Hypothalamus (tissue), 51 donors: ENCODE data around the gene SNED1.

ENCODE experiments used
- DNase-seq, 51 donors: peaks; one replicate each; lab custom pipeline; 2025; lab: John Stamatoyannopoulos, UW

The SNED1 gene

GRCh38 chr2:241064008-241064801, 65.8 kb downstream of the SNED1 start:
- peak in 4 of 51 donors; percentile 9 to 27 (median 20) for DNase-seq

- DNase-seq = no peak
Observed at GRCh38 chr2:241064802-241065354, 66.5 kb downstream of the SNED1 start.

DNA sequence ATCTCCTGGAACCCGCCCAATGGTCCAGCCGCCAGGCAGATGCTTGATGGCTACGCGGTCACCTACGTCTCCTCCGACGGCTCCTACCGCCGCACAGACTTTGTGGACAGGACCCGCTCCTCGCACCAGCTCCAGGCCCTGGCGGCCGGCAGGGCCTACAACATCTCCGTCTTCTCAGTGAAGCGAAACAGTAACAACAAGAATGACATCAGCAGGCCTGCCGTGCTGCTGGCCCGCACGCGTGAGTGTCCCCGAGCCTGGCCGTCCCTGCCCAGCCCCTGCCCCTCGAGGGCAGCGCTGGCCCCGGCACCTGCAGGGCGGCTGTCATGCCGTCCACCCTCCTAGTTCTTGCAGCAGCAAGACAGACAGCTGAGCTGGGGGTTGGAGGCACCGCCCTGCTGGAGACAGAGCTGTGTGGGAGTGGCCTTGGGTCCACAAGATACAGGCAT, 67.0 kb downstream of the SNED1 start:
- DNase-seq = no peak

GRCh38 chr2:241066171-241066892, 67.9 kb downstream of the SNED1 start:
- DNase-seq = no peak

DNA sequence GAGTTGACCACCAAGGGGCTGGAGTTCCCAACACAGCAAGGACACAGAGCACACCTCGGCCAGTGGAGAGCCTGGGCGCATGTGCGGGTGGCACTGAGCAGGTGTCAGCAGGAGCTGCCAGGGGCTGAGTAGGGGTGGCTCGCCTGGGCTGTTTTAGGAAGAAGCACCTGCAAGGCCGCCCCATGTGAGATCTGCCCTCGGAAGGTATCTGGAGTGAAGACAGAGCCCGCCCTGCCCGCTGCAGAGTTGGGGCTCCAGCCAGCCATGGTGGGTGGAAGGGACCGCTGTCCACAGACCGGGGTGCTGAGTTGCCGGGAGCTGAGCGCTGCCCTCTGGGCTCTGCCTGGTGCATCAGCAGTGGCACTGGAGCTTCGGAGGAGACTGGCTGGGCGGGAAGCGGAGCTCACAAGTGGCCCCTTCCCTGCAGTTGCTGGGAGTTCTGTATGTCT, 68.5 kb downstream of the SNED1 start:
- no peak for DNase-seq

DNA sequence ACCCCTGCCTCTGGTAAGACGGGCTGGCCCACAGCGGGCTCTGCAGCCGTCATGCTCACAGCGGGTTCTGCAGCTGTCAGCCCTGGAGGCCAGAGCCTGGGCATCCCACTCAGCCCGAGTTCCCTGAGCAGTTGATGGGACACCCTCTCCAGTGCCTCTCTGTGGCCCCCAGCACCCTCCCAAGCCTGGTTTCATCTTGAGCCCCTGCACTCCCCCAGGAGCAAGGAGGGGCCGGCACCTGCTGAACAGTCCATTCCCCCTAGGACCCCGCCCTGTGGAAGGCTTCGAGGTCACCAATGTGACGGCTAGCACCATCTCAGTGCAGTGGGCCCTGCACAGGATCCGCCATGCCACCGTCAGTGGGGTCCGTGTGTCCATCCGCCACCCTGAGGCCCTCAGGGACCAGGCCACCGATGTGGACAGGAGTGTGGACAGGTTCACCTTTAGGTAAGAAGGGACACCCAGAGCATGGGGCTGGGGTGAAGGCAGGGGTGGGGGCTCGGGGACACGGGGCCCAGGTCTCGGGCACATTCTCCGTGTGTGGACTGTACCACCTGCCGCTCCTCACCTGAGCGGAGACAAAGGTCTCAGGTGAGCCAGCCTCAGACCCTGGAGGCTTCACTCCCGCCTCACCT, 69.2 kb downstream of the SNED1 start:
- DNase-seq = no peak

DNA sequence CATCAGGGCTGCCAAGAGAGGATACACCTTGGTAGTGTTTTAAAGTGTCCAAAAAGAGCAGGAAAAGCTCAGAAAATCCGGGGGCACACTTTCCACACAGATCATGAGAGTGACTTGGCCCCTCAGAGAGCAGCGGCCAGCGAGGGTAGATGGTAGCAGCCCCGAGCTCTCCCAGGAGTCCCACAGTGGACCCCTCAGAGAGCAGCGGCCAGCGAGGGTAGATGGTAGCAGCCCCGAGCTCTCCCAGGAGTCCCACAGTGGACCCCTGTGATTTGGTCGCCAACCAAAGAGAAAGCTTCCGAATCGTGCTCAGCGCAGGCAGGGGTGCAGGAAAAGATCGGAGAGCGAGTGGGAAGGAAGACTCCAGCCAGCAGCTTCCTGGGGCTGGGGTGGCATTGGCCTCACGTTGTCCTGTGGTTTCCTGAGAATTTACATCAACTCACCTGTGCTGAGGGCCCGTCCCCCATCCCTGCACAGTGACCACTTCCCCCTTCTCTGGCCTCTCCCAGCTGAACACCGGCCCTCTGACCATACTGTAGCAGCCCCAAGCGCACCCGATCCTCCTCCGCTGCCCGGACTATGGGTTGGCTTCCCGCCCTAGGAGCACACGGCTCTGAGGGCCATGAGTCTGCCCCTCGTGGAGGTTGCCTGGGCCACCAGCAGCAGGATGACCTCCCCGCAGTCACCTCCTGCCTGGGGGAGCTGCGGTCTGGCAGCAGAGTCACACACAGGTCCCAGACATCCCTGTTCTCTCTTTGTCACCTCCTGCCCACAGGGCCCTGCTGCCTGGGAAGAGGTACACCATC, 69.9 kb downstream of the SNED1 start:
- DNase-seq = no peak

GRCh38 chr2:241068942-241069810, 70.8 kb downstream of the SNED1 start:
- no peak for DNase-seq

DNA sequence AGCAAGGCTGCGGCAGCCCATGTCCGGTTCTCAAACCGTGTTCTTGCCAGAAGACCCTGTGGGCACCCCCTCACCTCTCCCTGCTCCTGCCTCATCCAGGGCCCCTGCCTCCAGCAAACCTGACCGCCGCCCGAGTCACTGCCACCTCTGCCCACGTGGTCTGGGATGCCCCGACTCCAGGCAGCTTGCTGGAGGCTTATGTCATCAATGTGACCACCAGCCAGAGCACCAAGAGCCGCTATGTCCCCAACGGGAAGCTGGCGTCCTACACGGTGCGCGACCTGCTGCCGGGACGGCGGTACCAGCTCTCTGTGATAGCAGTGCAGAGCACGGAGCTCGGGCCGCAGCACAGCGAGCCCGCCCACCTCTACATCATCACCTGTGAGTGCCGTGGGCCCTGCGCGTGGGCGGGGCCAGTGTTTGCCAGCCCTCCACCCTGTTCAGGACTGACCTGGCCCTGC, 71.4 kb downstream of the SNED1 start:
- DNase-seq = no peak

GRCh38 chr2:241070361-241070760, 71.9 kb downstream of the SNED1 start:
- no peak for DNase-seq

DNA sequence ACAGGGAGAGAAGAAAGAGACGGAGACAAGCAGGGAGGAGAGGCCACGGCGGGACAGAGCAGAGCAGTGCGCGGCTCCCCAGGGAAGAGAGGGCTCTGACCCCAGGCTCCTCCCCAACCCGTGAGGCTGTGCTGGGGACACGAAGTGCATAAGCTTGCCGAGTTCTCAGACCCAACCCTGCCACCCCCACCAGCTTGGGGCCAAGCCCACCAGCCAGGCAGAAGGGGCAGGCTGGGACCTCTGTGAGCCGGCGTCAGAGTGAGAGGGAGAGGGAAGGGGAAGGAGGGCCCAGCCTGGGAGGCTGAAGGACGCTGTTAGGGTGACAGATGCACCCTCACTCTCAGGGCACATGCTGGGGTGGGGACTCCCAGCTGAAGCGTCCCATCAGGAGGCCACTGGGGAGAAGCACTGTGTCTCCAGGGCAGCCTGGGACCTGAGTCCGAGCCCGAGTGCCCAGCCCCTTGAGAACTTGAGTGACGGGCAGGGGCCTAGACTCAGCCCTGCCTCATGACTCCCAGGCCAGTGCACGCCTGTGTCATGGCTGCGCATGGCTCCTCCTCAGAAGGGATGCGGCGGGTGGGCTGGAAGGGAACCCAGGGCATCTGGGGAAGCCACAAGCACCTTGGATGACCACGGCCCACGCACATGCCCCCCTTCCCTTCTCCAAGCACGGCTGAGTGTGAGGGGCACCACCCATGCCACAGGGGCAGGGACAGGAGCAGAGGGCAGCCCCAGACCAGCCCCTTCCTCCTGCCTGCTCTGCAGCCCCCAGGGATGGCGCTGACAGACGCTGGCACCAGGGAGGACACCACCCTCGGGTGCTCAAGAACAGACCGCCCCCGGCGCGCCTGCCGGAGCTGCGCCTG, 72.6 kb downstream of the SNED1 start:
- no peak for DNase-seq

GRCh38 chr2:241071677-241072111, 73.3 kb downstream of the SNED1 start:
- no peak for DNase-seq

DNA sequence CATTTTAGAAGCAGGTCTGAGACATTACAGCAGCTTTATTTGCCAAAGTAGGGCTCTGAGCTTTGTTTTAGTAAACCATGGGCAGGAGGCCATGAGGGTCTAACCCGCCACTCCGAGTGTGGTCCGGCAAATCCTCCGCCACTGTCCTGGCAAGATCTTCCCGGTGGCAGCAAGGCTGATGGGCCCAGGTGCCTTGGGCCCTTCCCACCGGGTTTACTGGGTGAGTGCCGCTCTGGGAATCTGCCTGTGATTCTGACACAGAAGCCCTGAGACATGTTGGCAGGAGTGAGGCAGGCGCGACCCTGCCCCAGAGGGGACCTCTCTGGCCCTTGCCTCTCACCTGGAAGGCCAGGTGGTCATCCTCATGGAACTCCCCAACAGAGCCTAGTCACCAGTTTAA, 73.7 kb downstream of the SNED1 start:
- no peak for DNase-seq

DNA sequence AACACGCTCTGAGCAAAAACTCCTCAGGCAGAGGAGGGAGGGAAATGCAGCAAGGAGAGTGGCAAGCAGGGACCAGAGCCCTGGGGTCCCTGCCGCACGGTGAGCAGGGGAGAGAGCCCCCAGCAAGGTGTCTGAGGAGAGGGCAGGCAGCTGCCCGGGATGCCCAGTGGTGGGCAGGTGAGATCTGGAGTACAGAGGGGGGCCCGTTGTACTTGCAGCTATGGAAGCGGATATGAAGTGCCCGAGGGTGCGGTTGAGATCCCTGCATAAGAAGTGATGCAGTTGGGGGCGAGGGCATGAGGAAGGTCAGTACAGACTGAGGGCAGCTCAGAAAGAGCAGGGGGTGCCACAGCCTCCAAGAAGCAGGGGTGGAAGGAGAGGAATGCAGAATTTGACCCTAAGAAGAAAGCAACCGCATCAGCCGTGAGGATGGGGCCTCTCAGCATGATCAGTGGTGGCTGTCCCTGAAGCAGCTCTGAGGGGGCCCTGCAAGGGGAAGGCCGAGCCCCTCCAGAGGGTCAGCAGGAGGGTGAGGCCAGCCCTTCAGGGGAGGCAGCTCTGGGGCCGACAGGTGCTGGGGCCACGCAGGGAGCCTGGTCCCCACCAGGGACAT, 74.2 kb downstream of the SNED1 start:
- no peak for DNase-seq

- DNase-seq = no peak
Observed at GRCh38 chr2:241073166-241074064, 75.0 kb downstream of the SNED1 start.

DNA sequence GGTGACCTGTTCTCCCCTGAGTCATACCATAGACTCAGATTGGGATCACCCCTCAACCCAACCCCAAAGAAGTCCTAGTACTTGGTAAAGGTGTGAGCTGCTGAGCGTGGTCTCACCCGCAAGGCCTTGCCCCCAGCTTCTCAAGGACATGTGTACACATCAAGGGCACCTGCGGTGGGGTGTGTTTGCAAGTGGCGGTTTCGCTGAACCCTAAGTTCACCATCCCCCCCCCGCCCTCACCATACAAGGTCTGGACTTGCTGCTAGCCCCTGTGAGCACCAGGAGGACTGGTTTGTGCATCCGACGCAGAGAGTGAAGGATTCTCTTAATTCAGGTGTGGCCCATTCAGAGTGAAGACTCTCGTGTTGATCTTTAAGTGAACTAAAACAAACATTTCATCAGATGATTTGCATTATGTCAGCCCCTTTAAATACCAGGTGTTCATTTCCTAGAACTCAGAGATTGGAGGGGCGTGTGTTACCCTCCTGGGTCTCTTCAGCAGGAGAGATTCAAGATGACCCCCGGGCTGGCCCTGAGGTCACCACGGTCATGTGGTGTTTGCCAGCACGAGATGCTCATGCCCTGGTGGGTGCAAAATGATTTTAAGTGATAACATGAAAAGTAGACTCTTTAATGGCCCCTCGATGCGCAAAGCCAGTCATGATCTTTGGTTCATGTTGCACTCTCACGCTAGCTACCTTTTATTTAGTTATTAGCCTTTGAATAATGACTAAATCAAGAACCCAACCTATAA, 75.8 kb downstream of the SNED1 start:
- DNase-seq = no peak
